Panc1 (cell line): ENCODE measurements around the gene RAD9A. TPM values are rescaled to one million over a fixed set of nuclear protein-coding genes. Genes with fewer than 3 reads are reported as not detected.

ENCODE experiments used
- ATAC-seq: fragments of 200-7000 bp; cut with Tn5 transposase; 2 replicates; pipeline ENCODE4 v1.9.1; 2020; ENCODE audit warnings: mild to moderate bottlenecking, moderate library complexity
- BruUV-seq: library from RNA; stranded (reverse); fragments of 400-500 nt; replicated peaks from 2 replicates; lab custom pipeline; 2021; lab: Mats Ljungman, UMichigan
- CTCF ChIA-PET: fragments of 300-600 bp; sonication (Branson Sonifier 250); formaldehyde crosslinking; loops from one replicate; lab custom pipeline; 2022; ENCODE audit warnings: antibody characterized with exemption; lab: Charles Lee
- POLR2A ChIA-PET: fragments of 300-600 bp; sonication (Branson Sonifier 250); formaldehyde crosslinking; loops from one replicate; lab custom pipeline; 2022; ENCODE audit warnings: antibody characterized with exemption; lab: Charles Lee
- DNase-seq: peaks from one replicate; pipeline ENCODE4 v3.0.0-alpha.2; 2010; ENCODE audit warnings: low read depth, low spot score
- H3K27ac ChIP-seq: 2 replicates; pipeline ENCODE4 v1.5.1; 2011; ENCODE audit warnings: mild to moderate bottlenecking, low read length, inconsistent platforms
- H3K27me3 ChIP-seq: fragments of 200-500 bp; sonication (Bioruptor generic); 2 replicates; pipeline ENCODE4 v1.6.0; 2014; ENCODE audit warnings: low read length, inconsistent platforms; ENCODE audit not compliant: control insufficient read depth, insufficient read depth
- H3K36me3 ChIP-seq: fragments of 200-500 bp; sonication (Bioruptor generic); 2 replicates; pipeline ENCODE4 v1.5.1; 2014; ENCODE audit warnings: inconsistent platforms, mild to moderate bottlenecking, low read length, moderate library complexity; ENCODE audit not compliant: control insufficient read depth, insufficient read depth
- H3K4me1 ChIP-seq: 2 replicates; pipeline ENCODE4 v1.5.1; 2011; ENCODE audit warnings: inconsistent platforms, mild to moderate bottlenecking, low read length, moderate library complexity; ENCODE audit not compliant: control insufficient read depth, insufficient read depth
- H3K4me3 ChIP-seq, 2 experiments: 2 replicates each; pipeline ENCODE4 v1.5.1; 2011 to 2012; ENCODE audit warnings: low read depth in 2 of 2, low read length in 2 of 2, mild to moderate bottlenecking in 2 of 2, inconsistent platforms in 1 of 2, moderate library complexity in 1 of 2
- H3K9me3 ChIP-seq: fragments of 200-500 bp; sonication (Bioruptor generic); 2 replicates; pipeline ENCODE4 v1.5.1; 2014; ENCODE audit warnings: low read depth, mild to moderate bottlenecking, inconsistent platforms, low read length, moderate library complexity; ENCODE audit not compliant: control insufficient read depth, insufficient read depth
- CTCF ChIP-seq: fragments of 450-650 bp; IDR thresholded peaks from 2 replicates; pipeline ENCODE4 v1.5.1; 2017; ENCODE audit warnings: mild to moderate bottlenecking
- POLR2AphosphoS5 ChIP-seq: IDR thresholded peaks from 2 replicates; pipeline ENCODE4 v1.6.1; 2012; ENCODE audit warnings: mild to moderate bottlenecking, low read depth, low read length, moderate library complexity
- SIN3A ChIP-seq: IDR thresholded peaks from 2 replicates; pipeline ENCODE4 v1.6.1; 2012; ENCODE audit warnings: low read depth, mild to moderate bottlenecking, low read length, moderate library complexity, borderline replicate concordance; ENCODE audit not compliant: insufficient read depth
- TCF7L2 ChIP-seq: IDR thresholded peaks from 2 replicates; pipeline ENCODE4 v1.6.1; 2011; ENCODE audit warnings: mild to moderate bottlenecking, low read depth, low read length, inconsistent platforms
- in situ Hi-C: cut with HindIII; loops from 2 replicates; pipeline ENCODE4 v1.10.0; 2016; ENCODE audit warnings: low sequenced_read_pairs, low pct_unique_long_range_greater_than_20kb
- intact Hi-C: fragments of 100-400 bp; cut with micrococcal nuclease; formaldehyde crosslinking; loops from one replicate; pipeline ENCODE4 v1.10.0; 2022; ENCODE audit not compliant: unreplicated experiment
- total RNA-seq: library from RNA; stranded (reverse); gene quantifications from one replicate; pipeline ENCODE4 v1.2.1, GENCODE V29; 2021; ENCODE audit not compliant: unreplicated experiment
- TF ChIP-seq, protein P1 (sequence below), 2 experiments: IDR thresholded peaks; 2 replicates each; pipeline ENCODE4 v1.6.1; 2011 to 2012; ENCODE audit warnings: low read depth in 2 of 2, control low read depth in 1 of 2, low read length in 1 of 2, mild to moderate bottlenecking in 1 of 2, moderate library complexity in 1 of 2; ENCODE audit not compliant: insufficient read depth in 1 of 2

Gene RAD9A
- total RNA-seq, 1 experiment from 2014 or later: 33.1 TPM

DNA sequence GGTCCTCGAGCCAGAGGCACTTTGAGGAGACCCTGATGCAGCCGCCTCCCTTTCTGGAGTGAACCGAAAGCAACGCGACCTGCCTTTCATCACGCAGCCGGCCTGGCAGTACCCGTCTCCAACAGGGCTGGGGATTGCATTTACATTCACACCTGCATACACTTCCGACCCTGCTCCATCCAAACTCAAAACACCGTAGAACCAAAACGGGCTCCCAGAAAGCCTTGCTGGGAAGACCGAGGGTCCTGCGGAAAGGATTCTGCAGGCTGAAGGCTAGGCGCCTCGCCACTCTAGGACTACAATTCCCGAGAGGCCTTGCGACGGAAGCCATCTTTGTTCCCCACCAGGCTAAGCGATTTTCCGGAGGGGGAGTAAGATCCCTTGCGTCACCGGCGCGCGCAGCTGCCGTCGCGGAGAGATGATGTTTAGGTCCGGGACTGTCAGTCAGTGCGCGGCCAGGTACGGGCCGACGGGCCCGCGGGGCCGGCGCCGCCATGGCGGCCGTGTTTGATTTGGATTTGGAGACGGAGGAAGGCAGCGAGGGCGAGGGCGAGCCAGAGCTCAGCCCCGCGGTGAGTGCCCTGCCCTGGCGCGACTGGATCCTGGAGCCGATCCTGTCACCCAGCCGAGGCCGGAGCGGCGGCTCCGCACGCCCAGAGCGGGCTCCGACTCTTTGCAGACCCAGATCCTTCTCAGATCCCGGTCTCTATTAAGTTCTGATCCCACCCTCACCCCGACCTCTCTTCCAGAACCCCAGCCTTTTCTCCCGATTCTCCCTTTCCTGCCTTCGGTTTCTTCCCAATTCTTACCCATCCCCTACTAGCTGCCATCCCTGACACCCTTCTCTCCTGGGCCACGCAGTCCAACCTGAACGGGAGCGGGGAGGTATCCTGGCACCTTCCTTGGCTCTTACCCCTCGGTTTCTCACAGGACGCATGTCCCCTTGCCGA is 36.5 kb downstream of the RAD9A start, which contains the start of gene RPS6KB2:
Gene RPS6KB2 (plus strand): TSS at position 443 of the 950 bp plus-strand sequence. CDS start 52 bp downstream, at position 495.
- Histone ChIP-seq H3K36me3 (no peaks in the 10 kb centered on the region; the same call in 1 of the 2 replicates), H3K4me1 (peaks cover 7% of the 10 kb centered on the region), H3K27ac (peak within 1 kb of the TSS; percentile 85), H3K9me3 (no peaks in the 10 kb centered on the region), H3K4me3 (peak within 1 kb of the TSS; percentile 63 to 95), H3K27me3 (no peaks in the 10 kb centered on the region)
- ATAC-seq: peak; percentile 93
- BruUV-seq: no TSS peak
- peak; percentile 96 for DNase-seq
- POLR2A ChIA-PET: no interaction called here
- peak; percentile 92; the same call in 1 of the 2 replicates for TF ChIP-seq SIN3A
- TF ChIP-seq POLR2AphosphoS5: peak; percentile 88
- no peak for TF ChIP-seq TCF7L2
- TF ChIP-seq CTCF: no peak
- TF ChIP-seq, protein P1, sequence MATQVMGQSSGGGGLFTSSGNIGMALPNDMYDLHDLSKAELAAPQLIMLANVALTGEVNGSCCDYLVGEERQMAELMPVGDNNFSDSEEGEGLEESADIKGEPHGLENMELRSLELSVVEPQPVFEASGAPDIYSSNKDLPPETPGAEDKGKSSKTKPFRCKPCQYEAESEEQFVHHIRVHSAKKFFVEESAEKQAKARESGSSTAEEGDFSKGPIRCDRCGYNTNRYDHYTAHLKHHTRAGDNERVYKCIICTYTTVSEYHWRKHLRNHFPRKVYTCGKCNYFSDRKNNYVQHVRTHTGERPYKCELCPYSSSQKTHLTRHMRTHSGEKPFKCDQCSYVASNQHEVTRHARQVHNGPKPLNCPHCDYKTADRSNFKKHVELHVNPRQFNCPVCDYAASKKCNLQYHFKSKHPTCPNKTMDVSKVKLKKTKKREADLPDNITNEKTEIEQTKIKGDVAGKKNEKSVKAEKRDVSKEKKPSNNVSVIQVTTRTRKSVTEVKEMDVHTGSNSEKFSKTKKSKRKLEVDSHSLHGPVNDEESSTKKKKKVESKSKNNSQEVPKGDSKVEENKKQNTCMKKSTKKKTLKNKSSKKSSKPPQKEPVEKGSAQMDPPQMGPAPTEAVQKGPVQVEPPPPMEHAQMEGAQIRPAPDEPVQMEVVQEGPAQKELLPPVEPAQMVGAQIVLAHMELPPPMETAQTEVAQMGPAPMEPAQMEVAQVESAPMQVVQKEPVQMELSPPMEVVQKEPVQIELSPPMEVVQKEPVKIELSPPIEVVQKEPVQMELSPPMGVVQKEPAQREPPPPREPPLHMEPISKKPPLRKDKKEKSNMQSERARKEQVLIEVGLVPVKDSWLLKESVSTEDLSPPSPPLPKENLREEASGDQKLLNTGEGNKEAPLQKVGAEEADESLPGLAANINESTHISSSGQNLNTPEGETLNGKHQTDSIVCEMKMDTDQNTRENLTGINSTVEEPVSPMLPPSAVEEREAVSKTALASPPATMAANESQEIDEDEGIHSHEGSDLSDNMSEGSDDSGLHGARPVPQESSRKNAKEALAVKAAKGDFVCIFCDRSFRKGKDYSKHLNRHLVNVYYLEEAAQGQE (IDR thresholded peaks at IDR 0.05; ENCODE audit: insufficient read depth in 1 of 2, low read depth in 2 of 2, low read length in 1 of 2): no peak
- intact Hi-C loops (no loop called here), in situ Hi-C loops (no loop called here)
- CTCF ChIA-PET: interaction anchor here (0.6 kb wide), 1 partner anchor 113 kb away, joined by 3 read pairs; no protein-coding TSS in a partner anchor

DNA sequence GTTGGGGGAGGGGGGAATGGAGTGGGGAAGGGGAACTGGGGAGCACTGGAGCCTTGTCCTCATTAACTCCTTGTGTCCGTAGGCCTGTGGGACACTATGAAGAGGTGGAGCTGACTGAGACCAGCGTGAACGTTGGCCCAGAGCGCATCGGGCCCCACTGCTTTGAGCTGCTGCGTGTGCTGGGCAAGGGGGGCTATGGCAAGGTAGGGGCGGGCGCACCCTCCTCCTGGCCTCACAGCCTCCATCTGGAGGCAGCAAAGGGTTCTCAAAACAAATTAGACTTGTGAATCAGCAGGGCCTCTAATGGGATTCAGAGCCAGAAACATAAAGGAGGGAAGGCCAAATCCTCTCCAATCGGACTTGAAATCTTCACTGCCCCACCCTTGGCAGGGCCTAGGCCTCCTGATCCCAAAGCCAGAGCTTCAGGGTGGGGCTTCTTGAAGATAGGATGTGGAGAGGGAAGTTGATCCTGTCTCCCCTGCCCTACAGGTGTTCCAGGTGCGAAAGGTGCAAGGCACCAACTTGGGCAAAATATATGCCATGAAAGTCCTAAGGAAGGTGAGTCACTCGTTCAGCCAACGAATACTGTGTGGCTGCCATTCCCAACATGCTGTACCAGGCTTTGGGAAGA is 37.4 kb downstream of the RAD9A start:
- H3K4me1 ChIP-seq: peaks cover 14% of the 10 kb centered on the region
- intact Hi-C loops: no loop called here
- no peaks in the 10 kb centered on the region for H3K27me3 ChIP-seq
- CTCF ChIA-PET: interaction anchor here (0.6 kb wide), 1 partner anchor 58 kb away, joined by 3 read pairs; no protein-coding TSS in a partner anchor
- H3K4me3 ChIP-seq: peak overlapping the region; percentile 63 to 95
- TF ChIP-seq POLR2AphosphoS5 (no peak), CTCF (no peak), TCF7L2 (no peak), SIN3A (no peak)
- TF ChIP-seq, protein P1 (IDR thresholded peaks at IDR 0.05; ENCODE audit: insufficient read depth in 1 of 2, low read depth in 2 of 2, low read length in 1 of 2): no peak
- no peaks in the 10 kb centered on the region for H3K9me3 ChIP-seq
- ATAC-seq: no peak
- no peak for DNase-seq
- in situ Hi-C loops: no loop called here
- H3K27ac ChIP-seq: peak overlapping the region; percentile 85
- POLR2A ChIA-PET: no interaction called here
- no TSS peak for BruUV-seq
- no peaks in the 10 kb centered on the region; the same call in 1 of the 2 replicates for H3K36me3 ChIP-seq
